GM23248 (cell line): ENCODE results near the gene CALN1.

Source experiments
- EZH2 ChIP-seq: fragments of 200-600 bp; sonication (generic); IDR thresholded peaks from 2 replicates; pipeline ENCODE4 v1.6.1; 2018; ENCODE audit warnings: antibody characterized with exemption, mild to moderate bottlenecking; ENCODE audit not compliant: insufficient read depth, poor library complexity, severe bottlenecking
- EZH2phosphoT487 ChIP-seq: fragments of 200-600 bp; sonication (generic); IDR thresholded peaks from 2 replicates; pipeline ENCODE4 v1.6.1; 2018; ENCODE audit warnings: antibody characterized with exemption, moderate library complexity, mild to moderate bottlenecking, low read depth; ENCODE audit not compliant: insufficient read depth

GRCh38 chr7:71962636-71963035, 449.5 kb downstream of the CALN1 start:
- TF ChIP-seq EZH2 = no peak
- no peak for TF ChIP-seq EZH2phosphoT487
